ENCODE data around the gene TUBD1.

Gene TUBD1

DNA sequence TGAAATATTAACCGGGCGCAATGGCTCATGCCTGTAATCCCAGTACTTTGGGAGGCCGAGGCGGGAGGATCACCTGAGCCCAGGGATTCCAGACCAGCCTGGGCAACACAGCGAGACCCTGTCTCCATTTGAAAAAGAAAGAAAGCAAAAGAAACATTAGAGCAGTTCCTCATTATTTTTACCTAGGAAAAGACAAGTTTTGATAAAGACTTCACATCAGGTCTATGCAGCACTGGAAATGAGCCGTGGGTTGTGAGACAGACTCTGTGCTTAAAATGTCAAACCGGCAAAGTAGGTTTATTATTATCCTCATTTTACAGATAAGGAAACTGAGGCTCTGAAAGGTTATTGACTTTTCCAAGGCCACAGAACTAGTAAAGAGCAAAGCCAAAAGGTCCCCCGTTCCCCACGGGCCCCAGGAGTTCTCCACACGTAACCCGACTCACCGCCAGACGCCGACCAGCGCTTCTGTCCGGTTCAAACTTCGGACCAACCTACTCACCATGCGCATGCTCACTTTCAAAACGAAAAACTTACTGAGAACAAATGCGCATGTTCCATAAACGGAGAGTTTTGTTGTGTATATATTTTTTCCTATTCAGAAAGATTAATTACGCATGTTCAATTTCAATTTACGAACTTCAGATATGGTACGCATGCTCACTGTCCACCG is 356 bp downstream of the TUBD1 start:
- ATAC-seq: peak; percentile 78
- TF ChIP-seq ZNF565 (CRISPR knock-in tag; conservative IDR thresholded peaks at IDR 0.05; ENCODE audit: low read depth) (no peak), ESRRG (CRISPR knock-in tag; IDR thresholded peaks at IDR 0.05) (no peak), ZNF8 (CRISPR knock-in tag; IDR thresholded peaks at IDR 0.05) (peak; percentile 58), TOX (CRISPR knock-in tag; IDR thresholded peaks at IDR 0.05; ENCODE audit: borderline replicate concordance) (no peak), PPARA (CRISPR knock-in tag; IDR thresholded peaks at IDR 0.05; ENCODE audit: borderline replicate concordance) (no peak), SNAI2 (CRISPR knock-in tag; IDR thresholded peaks at IDR 0.05) (no peak)
- TF ChIP-seq, protein P1, sequence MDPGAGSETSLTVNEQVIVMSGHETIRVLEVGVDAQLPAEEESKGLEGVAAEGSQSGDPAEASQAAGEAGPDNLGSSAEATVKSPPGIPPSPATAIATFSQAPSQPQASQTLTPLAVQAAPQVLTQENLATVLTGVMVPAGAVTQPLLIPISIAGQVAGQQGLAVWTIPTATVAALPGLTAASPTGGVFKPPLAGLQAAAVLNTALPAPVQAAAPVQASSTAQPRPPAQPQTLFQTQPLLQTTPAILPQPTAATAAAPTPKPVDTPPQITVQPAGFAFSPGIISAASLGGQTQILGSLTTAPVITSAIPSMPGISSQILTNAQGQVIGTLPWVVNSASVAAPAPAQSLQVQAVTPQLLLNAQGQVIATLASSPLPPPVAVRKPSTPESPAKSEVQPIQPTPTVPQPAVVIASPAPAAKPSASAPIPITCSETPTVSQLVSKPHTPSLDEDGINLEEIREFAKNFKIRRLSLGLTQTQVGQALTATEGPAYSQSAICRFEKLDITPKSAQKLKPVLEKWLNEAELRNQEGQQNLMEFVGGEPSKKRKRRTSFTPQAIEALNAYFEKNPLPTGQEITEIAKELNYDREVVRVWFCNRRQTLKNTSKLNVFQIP (CRISPR knock-in tag; IDR thresholded peaks at IDR 0.05; ENCODE audit: borderline replicate concordance, low read depth): 0 out of 2 replicates have a peak, but pooled peaks have one; percentile 44
- TF ChIP-seq, protein P2, sequence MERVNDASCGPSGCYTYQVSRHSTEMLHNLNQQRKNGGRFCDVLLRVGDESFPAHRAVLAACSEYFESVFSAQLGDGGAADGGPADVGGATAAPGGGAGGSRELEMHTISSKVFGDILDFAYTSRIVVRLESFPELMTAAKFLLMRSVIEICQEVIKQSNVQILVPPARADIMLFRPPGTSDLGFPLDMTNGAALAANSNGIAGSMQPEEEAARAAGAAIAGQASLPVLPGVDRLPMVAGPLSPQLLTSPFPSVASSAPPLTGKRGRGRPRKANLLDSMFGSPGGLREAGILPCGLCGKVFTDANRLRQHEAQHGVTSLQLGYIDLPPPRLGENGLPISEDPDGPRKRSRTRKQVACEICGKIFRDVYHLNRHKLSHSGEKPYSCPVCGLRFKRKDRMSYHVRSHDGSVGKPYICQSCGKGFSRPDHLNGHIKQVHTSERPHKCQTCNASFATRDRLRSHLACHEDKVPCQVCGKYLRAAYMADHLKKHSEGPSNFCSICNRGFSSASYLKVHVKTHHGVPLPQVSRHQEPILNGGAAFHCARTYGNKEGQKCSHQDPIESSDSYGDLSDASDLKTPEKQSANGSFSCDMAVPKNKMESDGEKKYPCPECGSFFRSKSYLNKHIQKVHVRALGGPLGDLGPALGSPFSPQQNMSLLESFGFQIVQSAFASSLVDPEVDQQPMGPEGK (CRISPR knock-in tag; IDR thresholded peaks at IDR 0.05; ENCODE audit: borderline replicate concordance): no peak

DNA sequence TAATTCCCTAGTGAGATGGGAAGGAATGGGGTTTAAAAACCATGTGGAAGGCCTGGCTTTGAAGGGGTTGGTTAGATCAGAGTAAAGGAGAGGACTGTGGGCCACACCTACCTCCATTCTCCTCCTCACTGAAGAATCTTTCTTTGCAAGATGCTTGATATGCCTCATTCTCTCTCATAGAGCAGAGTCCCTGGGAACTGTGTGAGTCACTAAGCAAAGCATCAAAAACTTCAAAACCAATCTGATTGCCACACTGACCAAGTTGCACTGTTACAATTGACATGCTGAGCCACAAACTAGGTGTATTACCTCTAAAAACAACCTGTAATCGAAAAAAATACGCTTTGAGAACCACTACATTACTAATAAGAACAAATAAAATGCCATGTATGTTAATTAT is 2.0 kb downstream of the TUBD1 start:
- ATAC-seq: no peak

More for the DNA sequence above, 2.0 kb downstream of the TUBD1 start:
- TF ChIP-seq ZNF8 (CRISPR knock-in tag; IDR thresholded peaks at IDR 0.05): no peak
- no peak for TF ChIP-seq ESRRG (CRISPR knock-in tag; IDR thresholded peaks at IDR 0.05)
- TF ChIP-seq ISL1 (CRISPR knock-in tag; IDR thresholded peaks at IDR 0.05): no peak
- TF ChIP-seq ZFP30 (CRISPR knock-in tag; IDR thresholded peaks at IDR 0.05): no peak
- TF ChIP-seq TCF4 (CRISPR knock-in tag; IDR thresholded peaks at IDR 0.05; ENCODE audit: borderline replicate concordance): no peak
- no peak for TF ChIP-seq SNAI2 (CRISPR knock-in tag; IDR thresholded peaks at IDR 0.05)
- no peak for TF ChIP-seq TOX (CRISPR knock-in tag; IDR thresholded peaks at IDR 0.05; ENCODE audit: borderline replicate concordance)
- no peak for TF ChIP-seq RARB (CRISPR knock-in tag; IDR thresholded peaks at IDR 0.05)
- TF ChIP-seq PPARA (CRISPR knock-in tag; IDR thresholded peaks at IDR 0.05; ENCODE audit: borderline replicate concordance): no peak
- TF ChIP-seq, protein P3, sequence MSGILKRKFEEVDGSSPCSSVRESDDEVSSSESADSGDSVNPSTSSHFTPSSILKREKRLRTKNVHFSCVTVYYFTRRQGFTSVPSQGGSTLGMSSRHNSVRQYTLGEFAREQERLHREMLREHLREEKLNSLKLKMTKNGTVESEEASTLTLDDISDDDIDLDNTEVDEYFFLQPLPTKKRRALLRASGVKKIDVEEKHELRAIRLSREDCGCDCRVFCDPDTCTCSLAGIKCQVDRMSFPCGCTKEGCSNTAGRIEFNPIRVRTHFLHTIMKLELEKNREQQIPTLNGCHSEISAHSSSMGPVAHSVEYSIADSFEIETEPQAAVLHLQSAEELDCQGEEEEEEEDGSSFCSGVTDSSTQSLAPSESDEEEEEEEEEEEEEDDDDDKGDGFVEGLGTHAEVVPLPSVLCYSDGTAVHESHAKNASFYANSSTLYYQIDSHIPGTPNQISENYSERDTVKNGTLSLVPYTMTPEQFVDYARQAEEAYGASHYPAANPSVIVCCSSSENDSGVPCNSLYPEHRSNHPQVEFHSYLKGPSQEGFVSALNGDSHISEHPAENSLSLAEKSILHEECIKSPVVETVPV (CRISPR knock-in tag; IDR thresholded peaks at IDR 0.05): no peak
- no peak for TF ChIP-seq OSR1 (CRISPR knock-in tag; IDR thresholded peaks at IDR 0.05)
- TF ChIP-seq, protein P4, sequence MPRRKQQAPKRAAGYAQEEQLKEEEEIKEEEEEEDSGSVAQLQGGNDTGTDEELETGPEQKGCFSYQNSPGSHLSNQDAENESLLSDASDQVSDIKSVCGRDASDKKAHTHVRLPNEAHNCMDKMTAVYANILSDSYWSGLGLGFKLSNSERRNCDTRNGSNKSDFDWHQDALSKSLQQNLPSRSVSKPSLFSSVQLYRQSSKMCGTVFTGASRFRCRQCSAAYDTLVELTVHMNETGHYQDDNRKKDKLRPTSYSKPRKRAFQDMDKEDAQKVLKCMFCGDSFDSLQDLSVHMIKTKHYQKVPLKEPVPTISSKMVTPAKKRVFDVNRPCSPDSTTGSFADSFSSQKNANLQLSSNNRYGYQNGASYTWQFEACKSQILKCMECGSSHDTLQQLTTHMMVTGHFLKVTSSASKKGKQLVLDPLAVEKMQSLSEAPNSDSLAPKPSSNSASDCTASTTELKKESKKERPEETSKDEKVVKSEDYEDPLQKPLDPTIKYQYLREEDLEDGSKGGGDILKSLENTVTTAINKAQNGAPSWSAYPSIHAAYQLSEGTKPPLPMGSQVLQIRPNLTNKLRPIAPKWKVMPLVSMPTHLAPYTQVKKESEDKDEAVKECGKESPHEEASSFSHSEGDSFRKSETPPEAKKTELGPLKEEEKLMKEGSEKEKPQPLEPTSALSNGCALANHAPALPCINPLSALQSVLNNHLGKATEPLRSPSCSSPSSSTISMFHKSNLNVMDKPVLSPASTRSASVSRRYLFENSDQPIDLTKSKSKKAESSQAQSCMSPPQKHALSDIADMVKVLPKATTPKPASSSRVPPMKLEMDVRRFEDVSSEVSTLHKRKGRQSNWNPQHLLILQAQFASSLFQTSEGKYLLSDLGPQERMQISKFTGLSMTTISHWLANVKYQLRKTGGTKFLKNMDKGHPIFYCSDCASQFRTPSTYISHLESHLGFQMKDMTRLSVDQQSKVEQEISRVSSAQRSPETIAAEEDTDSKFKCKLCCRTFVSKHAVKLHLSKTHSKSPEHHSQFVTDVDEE (CRISPR knock-in tag; IDR thresholded peaks at IDR 0.05): no peak
- no peak for TF ChIP-seq ZNF565 (CRISPR knock-in tag; conservative IDR thresholded peaks at IDR 0.05; ENCODE audit: low read depth)
- TF ChIP-seq, protein P2 (CRISPR knock-in tag; IDR thresholded peaks at IDR 0.05; ENCODE audit: borderline replicate concordance): no peak
- TF ChIP-seq, protein P1 (CRISPR knock-in tag; IDR thresholded peaks at IDR 0.05; ENCODE audit: borderline replicate concordance, low read depth): no peak
- TF ChIP-seq BACH2 (CRISPR knock-in tag; IDR thresholded peaks at IDR 0.05; ENCODE audit: borderline replicate concordance): no peak
- no peak for TF ChIP-seq ARNTL (CRISPR knock-in tag; IDR thresholded peaks at IDR 0.05; ENCODE audit: borderline replicate concordance, low read depth)
- TF ChIP-seq CSDC2 (CRISPR knock-in tag; IDR thresholded peaks at IDR 0.05): no peak
- TF ChIP-seq GLIS3 (CRISPR knock-in tag; IDR thresholded peaks at IDR 0.05): no peak

All from SK-N-SH treated with all-trans-retinoic acid at 6 μM for 48 hours (cell line).